ENCODE data around the gene UNC50. TPM values are rescaled to one million over a fixed set of nuclear protein-coding genes. Genes with fewer than 3 reads are reported as not detected.

UNC50 gene
- total and polyA plus RNA-seq, 4 donors = 22.2 to 37.9 (median 29.8) TPM

DNA sequence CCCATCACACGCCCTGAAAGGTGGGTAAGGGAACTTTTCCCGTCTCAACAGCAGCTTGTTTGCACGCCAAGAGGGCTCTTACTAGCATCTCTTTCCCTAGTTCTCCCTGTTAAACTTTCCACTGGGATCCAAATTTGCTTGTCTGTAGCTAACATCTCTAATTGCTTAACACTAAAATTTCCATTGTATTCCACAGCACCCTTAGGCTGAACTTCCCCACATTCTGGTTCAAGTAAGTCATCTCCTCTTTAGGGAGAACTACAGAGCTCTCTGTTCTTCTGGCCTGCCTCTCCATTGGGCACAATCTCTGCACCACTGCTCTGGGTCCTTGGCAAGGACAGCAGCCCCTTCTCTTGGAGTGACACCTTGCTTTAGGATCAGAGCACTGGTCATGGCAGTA lies 24.0 kb downstream of the UNC50 start:
- no peak for DNase-seq (ENCODE audit: low spot score)
- H3K4me3 ChIP-seq (ENCODE audit: low read depth in 1 of 3, low read length in 3 of 3) = no peak overlapping the region
- H3K27me3 ChIP-seq (ENCODE audit: control insufficient read depth in 4 of 4, insufficient read depth in 4 of 4, low read length in 3 of 4) = no peaks in the 10 kb centered on the region
- H3K36me3 ChIP-seq (ENCODE audit: control insufficient read depth in 4 of 4, insufficient read depth in 3 of 4, low read depth in 1 of 4, low read length in 3 of 4) = peaks cover 0 to 13% (median 6%) of the 10 kb centered on the region in 4 donors
- H3K27ac ChIP-seq (ENCODE audit: low read depth in 1 of 2, low read length in 2 of 2) = no peak overlapping the region
- 96% methylated on average over 3 of the region's 3 CpGs for WGBS
- no peak overlapping the region for H3K9ac ChIP-seq (ENCODE audit: low read depth in 1 of 2, low read length in 2 of 2)
- no peaks in the 10 kb centered on the region for H3K9me3 ChIP-seq (ENCODE audit: control insufficient read depth in 4 of 4, low read length in 3 of 4)
- no peaks in the 10 kb centered on the region for H3K4me1 ChIP-seq (ENCODE audit: control insufficient read depth in 4 of 4, insufficient read depth in 4 of 4, low read length in 3 of 4)
- TF ChIP-seq EGR1 (IDR thresholded peaks at IDR 0.05; ENCODE audit: low read depth in 2 of 2) (no peak), RAD21 (IDR thresholded peaks at IDR 0.05) (no peak), FOXA2 (IDR thresholded peaks at IDR 0.05) (no peak), JUND (IDR thresholded peaks at IDR 0.05) (no peak), NR2F2 (IDR thresholded peaks at IDR 0.05) (no peak), YY1 (IDR thresholded peaks at IDR 0.05) (no peak)
- TF ChIP-seq, protein P1, sequence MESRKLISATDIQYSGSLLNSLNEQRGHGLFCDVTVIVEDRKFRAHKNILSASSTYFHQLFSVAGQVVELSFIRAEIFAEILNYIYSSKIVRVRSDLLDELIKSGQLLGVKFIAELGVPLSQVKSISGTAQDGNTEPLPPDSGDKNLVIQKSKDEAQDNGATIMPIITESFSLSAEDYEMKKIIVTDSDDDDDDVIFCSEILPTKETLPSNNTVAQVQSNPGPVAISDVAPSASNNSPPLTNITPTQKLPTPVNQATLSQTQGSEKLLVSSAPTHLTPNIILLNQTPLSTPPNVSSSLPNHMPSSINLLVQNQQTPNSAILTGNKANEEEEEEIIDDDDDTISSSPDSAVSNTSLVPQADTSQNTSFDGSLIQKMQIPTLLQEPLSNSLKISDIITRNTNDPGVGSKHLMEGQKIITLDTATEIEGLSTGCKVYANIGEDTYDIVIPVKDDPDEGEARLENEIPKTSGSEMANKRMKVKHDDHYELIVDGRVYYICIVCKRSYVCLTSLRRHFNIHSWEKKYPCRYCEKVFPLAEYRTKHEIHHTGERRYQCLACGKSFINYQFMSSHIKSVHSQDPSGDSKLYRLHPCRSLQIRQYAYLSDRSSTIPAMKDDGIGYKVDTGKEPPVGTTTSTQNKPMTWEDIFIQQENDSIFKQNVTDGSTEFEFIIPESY (IDR thresholded peaks at IDR 0.05) = no peak

DNA sequence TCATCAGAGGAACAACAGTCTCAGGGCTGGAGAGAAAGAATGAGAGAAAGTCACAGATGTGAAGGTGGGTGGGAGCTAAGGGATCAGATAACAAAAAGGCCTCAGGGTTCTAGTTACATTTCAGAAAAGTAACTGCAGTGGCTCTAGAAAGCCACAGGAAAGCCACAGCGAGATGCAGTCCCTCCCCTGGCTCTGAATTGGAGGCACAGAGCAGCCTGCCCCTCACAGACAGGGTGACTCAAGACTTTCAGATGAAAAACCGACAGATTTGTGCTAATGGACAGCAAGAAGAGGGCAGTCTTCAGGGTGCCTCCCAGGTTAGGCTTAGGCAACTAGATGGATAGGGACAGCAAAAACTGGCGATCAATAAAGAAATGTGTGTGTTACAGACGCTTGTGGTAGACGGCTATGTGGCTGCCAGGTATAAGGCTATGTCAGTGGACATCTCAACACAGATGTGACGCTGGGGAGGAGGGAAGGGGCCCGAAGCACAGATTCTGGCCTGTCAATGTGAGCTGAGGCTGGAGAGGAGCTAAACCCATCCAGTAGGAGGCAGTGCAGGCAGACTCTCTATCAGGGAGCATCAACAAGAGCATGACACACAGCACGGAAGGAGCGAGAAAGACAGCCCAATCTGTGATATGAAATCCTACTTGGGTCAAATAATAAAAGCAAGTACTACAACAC lies 26.2 kb downstream of the UNC50 start:
- H3K4me3 ChIP-seq (ENCODE audit: low read depth in 1 of 3, low read length in 3 of 3) = no peak overlapping the region
- no peaks in the 10 kb centered on the region for H3K27me3 ChIP-seq (ENCODE audit: control insufficient read depth in 4 of 4, insufficient read depth in 4 of 4, low read length in 3 of 4)
- no peak for DNase-seq (ENCODE audit: low spot score)
- H3K4me1 ChIP-seq (ENCODE audit: control insufficient read depth in 4 of 4, insufficient read depth in 4 of 4, low read length in 3 of 4) = no peaks in the 10 kb centered on the region
- TF ChIP-seq RAD21 (IDR thresholded peaks at IDR 0.05) (no peak), EGR1 (IDR thresholded peaks at IDR 0.05; ENCODE audit: low read depth in 2 of 2) (no peak), JUND (IDR thresholded peaks at IDR 0.05) (no peak), FOXA1 (IDR thresholded peaks at IDR 0.05) (no peak), SP1 (IDR thresholded peaks at IDR 0.05) (no peak), HNF4A (conservative IDR thresholded peaks at IDR 0.05) (no peak), TAF1 (conservative IDR thresholded peaks at IDR 0.05) (no peak), GABPA (IDR thresholded peaks at IDR 0.05 in 1 of 2, conservative IDR thresholded peaks at IDR 0.05 in 1 of 2) (no peak), NR2F2 (IDR thresholded peaks at IDR 0.05) (no peak), RXRA (IDR thresholded peaks at IDR 0.05) (no peak), YY1 (IDR thresholded peaks at IDR 0.05) (no peak), FOXA2 (IDR thresholded peaks at IDR 0.05) (no peak), HNF4G (IDR thresholded peaks at IDR 0.05) (no peak)
- TF ChIP-seq, protein P1 (IDR thresholded peaks at IDR 0.05) = no peak
- TF ChIP-seq, protein P2, sequence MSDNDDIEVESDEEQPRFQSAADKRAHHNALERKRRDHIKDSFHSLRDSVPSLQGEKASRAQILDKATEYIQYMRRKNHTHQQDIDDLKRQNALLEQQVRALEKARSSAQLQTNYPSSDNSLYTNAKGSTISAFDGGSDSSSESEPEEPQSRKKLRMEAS (IDR thresholded peaks at IDR 0.05) = no peak
- TF ChIP-seq, protein P3, sequence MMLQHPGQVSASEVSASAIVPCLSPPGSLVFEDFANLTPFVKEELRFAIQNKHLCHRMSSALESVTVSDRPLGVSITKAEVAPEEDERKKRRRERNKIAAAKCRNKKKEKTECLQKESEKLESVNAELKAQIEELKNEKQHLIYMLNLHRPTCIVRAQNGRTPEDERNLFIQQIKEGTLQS (IDR thresholded peaks at IDR 0.05) = no peak
- TF ChIP-seq, protein P4, sequence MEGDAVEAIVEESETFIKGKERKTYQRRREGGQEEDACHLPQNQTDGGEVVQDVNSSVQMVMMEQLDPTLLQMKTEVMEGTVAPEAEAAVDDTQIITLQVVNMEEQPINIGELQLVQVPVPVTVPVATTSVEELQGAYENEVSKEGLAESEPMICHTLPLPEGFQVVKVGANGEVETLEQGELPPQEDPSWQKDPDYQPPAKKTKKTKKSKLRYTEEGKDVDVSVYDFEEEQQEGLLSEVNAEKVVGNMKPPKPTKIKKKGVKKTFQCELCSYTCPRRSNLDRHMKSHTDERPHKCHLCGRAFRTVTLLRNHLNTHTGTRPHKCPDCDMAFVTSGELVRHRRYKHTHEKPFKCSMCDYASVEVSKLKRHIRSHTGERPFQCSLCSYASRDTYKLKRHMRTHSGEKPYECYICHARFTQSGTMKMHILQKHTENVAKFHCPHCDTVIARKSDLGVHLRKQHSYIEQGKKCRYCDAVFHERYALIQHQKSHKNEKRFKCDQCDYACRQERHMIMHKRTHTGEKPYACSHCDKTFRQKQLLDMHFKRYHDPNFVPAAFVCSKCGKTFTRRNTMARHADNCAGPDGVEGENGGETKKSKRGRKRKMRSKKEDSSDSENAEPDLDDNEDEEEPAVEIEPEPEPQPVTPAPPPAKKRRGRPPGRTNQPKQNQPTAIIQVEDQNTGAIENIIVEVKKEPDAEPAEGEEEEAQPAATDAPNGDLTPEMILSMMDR (IDR thresholded peaks at IDR 0.05; ENCODE audit: low read depth, low read length, missing input control) = no peak
- TF ChIP-seq, protein P5, sequence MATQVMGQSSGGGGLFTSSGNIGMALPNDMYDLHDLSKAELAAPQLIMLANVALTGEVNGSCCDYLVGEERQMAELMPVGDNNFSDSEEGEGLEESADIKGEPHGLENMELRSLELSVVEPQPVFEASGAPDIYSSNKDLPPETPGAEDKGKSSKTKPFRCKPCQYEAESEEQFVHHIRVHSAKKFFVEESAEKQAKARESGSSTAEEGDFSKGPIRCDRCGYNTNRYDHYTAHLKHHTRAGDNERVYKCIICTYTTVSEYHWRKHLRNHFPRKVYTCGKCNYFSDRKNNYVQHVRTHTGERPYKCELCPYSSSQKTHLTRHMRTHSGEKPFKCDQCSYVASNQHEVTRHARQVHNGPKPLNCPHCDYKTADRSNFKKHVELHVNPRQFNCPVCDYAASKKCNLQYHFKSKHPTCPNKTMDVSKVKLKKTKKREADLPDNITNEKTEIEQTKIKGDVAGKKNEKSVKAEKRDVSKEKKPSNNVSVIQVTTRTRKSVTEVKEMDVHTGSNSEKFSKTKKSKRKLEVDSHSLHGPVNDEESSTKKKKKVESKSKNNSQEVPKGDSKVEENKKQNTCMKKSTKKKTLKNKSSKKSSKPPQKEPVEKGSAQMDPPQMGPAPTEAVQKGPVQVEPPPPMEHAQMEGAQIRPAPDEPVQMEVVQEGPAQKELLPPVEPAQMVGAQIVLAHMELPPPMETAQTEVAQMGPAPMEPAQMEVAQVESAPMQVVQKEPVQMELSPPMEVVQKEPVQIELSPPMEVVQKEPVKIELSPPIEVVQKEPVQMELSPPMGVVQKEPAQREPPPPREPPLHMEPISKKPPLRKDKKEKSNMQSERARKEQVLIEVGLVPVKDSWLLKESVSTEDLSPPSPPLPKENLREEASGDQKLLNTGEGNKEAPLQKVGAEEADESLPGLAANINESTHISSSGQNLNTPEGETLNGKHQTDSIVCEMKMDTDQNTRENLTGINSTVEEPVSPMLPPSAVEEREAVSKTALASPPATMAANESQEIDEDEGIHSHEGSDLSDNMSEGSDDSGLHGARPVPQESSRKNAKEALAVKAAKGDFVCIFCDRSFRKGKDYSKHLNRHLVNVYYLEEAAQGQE (IDR thresholded peaks at IDR 0.05) = no peak
- H3K9me3 ChIP-seq (ENCODE audit: control insufficient read depth in 4 of 4, low read length in 3 of 4) = no peaks in the 10 kb centered on the region
- H3K36me3 ChIP-seq (ENCODE audit: control insufficient read depth in 4 of 4, insufficient read depth in 3 of 4, low read depth in 1 of 4, low read length in 3 of 4) = peaks cover 0 to 15% (median 8%) of the 10 kb centered on the region in 4 donors
- H3K27ac ChIP-seq (ENCODE audit: low read depth in 1 of 2, low read length in 2 of 2) = no peak overlapping the region
- 85% methylated on average over 9 of the region's 9 CpGs for WGBS
- peak overlapping the region in 1 of 2 donors; percentile 12 for H3K9ac ChIP-seq (ENCODE audit: low read depth in 1 of 2, low read length in 2 of 2)
